ENCODE data around the gene AICDA. TPM values are rescaled to one million over a fixed set of nuclear protein-coding genes. Genes with fewer than 3 reads are reported as not detected.

The AICDA gene
- total RNA-seq, 4 donors from 2014 or later = 0.39 to 2.6 (median 0.84) TPM; not detected in 1

DNA sequence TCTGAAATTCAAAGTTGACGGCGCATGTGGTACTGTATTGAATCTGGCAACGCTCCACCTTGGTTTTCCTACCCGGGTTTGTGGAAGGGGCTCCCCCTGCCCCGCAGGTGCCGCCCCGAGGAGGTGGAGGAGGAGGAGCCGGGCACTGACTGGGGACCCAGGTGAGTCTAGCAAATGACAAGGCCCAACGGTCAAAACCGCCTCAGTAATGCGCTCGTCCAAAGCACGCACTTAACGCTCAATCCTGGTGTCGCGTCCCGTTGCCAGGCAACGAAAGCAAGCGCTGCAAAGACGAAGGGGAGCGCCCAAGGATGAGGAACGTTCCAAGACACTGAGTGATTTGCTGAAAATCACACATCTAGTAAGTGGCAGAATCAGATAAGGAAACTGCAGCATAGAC, 48.0 kb downstream of the AICDA start:
- H3K36me3 ChIP-seq = no peaks in the 10 kb centered on the region
- DNase-seq (ENCODE audit: low spot score in 2 of 2) = no peak
- TF ChIP-seq EP300 (IDR thresholded peaks at IDR 0.05) = no peak
- TF ChIP-seq, protein P1, sequence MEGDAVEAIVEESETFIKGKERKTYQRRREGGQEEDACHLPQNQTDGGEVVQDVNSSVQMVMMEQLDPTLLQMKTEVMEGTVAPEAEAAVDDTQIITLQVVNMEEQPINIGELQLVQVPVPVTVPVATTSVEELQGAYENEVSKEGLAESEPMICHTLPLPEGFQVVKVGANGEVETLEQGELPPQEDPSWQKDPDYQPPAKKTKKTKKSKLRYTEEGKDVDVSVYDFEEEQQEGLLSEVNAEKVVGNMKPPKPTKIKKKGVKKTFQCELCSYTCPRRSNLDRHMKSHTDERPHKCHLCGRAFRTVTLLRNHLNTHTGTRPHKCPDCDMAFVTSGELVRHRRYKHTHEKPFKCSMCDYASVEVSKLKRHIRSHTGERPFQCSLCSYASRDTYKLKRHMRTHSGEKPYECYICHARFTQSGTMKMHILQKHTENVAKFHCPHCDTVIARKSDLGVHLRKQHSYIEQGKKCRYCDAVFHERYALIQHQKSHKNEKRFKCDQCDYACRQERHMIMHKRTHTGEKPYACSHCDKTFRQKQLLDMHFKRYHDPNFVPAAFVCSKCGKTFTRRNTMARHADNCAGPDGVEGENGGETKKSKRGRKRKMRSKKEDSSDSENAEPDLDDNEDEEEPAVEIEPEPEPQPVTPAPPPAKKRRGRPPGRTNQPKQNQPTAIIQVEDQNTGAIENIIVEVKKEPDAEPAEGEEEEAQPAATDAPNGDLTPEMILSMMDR (IDR thresholded peaks at IDR 0.05) = no peak
- no peak for TF ChIP-seq POLR2A (IDR thresholded peaks at IDR 0.05)

DNA sequence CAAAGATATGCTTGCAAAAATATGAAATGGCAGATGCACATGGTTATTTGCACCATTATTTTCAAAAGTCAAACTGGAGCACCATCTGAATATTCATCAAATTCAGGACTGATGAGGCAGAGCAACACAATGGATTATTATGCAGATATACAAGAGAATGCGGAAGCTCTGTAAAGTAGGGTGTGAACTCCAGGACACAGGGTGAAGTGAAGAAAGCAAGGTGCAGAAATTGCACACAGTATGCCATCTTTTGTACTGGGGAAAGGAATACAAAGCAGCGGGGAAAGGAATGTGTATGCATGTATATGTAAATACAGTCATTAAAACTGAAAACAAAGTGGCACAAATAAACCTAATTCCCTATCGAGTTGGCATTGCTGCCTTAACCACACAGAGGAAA, 49.3 kb downstream of the AICDA start:
- Histone ChIP-seq H3K4me3 (no peak overlapping the region), H3K27me3 (no peaks in the 10 kb centered on the region), H3K36me3 (no peaks in the 10 kb centered on the region), H3K4me1 (no peaks in the 10 kb centered on the region), H3K27ac (no peak overlapping the region), H3K9me3 (peaks cover 0 to 23% (median 0%) of the 10 kb centered on the region in 4 donors)
- WGBS, 2 donors = 69 to 71% methylated on average over 3 of the region's 3 CpGs
- no peak for TF ChIP-seq POLR2A (IDR thresholded peaks at IDR 0.05)
- TF ChIP-seq, protein P1 (IDR thresholded peaks at IDR 0.05) = no peak
- TF ChIP-seq EP300 (IDR thresholded peaks at IDR 0.05) = no peak
- no peak for DNase-seq (ENCODE audit: low spot score in 2 of 2)

More for the DNA sequence above, 48.0 kb downstream of the AICDA start:
- Histone ChIP-seq H3K4me3 (no peak overlapping the region), H3K9me3 (peaks cover 0 to 23% (median 0%) of the 10 kb centered on the region in 4 donors), H3K4me1 (no peaks in the 10 kb centered on the region), H3K27me3 (no peaks in the 10 kb centered on the region), H3K27ac (no peak overlapping the region)
- 69% methylated on average over 22 of the region's 22 CpGs for WGBS, 2 donors

DNA sequence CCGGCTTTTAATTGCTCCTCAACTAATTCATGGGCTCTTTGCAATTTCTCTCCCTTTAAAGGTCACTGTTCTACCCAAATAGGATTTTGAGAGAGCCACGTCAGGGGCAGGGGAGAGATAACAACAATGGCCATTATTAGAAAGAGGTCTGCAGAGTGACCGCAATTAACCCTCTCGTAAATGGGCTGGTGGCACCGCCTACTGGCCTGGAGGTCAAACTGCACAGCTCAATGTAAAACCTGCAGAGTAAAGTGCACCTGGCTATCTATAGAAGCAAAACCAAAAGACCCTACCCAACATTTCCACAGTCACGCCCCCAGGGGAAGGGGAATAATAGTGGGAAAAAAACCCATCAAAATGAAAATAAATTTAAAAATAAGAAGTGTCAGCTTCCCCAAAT, 50.3 kb downstream of the AICDA start:
- H3K36me3 ChIP-seq = no peaks in the 10 kb centered on the region
- 90 to 97% methylated on average over 6 of the region's 6 CpGs for WGBS, 2 donors
- no peak for DNase-seq (ENCODE audit: low spot score in 2 of 2)
- H3K27me3 ChIP-seq = no peaks in the 10 kb centered on the region
- H3K9me3 ChIP-seq = peaks cover 0 to 18% (median 0%) of the 10 kb centered on the region in 4 donors
- no peaks in the 10 kb centered on the region for H3K4me1 ChIP-seq
- no peak overlapping the region for H3K4me3 ChIP-seq
- TF ChIP-seq POLR2A (IDR thresholded peaks at IDR 0.05) (no peak), EP300 (IDR thresholded peaks at IDR 0.05) (no peak)
- TF ChIP-seq, protein P1 (IDR thresholded peaks at IDR 0.05) = no peak
- no peak overlapping the region for H3K27ac ChIP-seq

DNA sequence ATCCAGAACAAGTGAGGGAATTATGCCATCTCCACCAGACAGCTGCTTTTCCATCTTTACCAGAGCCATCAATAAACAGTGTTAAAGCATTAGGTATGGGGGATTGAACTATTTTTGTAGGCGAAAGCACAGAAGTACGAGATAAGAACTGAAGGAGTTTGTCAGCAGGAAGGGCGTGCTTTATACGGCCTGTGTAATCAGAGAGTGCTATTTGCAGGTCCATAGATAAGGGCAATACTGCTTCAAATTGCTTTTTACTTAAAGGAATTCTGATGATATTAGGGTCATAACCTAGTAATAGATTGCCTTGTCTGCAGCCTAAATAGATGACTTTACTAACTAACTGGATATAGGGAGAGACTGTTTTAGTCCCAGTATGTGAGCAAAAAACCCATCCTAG, 51.6 kb downstream of the AICDA start:
- no peaks in the 10 kb centered on the region for H3K36me3 ChIP-seq
- 62 to 71% methylated on average over 4 of the region's 4 CpGs for WGBS, 2 donors

DNA sequence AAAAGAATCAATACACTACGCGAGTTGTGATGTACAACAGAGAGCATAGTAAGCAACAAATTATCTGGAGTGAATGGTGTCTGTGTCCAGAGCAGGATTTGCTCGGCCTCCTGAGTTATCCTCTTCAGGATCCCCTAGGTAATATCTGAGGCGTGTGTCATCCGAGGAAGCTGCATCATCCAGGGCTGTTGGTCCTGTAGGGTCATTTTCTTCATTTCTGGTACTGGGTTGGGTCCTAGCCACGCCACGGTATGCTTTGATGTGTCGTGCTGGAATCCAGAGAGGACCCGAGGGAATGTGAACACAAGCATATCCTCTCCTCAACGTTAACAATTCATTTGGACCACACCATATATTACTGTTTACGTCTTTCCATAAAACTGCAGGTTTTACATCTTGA, 53.0 kb downstream of the AICDA start:
- Histone ChIP-seq H3K27me3 (no peaks in the 10 kb centered on the region), H3K4me1 (no peaks in the 10 kb centered on the region), H3K27ac (no peak overlapping the region), H3K4me3 (no peak overlapping the region), H3K9me3 (peaks cover 0 to 18% (median 0%) of the 10 kb centered on the region in 4 donors), H3K36me3 (no peaks in the 10 kb centered on the region)
- 61 to 66% methylated on average over 11 of the region's 11 CpGs for WGBS, 2 donors
- TF ChIP-seq, protein P1 (IDR thresholded peaks at IDR 0.05) = no peak
- TF ChIP-seq EP300 (IDR thresholded peaks at IDR 0.05) (no peak), POLR2A (IDR thresholded peaks at IDR 0.05) (no peak)
- no peak for DNase-seq (ENCODE audit: low spot score in 2 of 2)

More for the DNA sequence above, 51.6 kb downstream of the AICDA start:
- Histone ChIP-seq H3K4me3 (no peak overlapping the region), H3K9me3 (peaks cover 0 to 18% (median 0%) of the 10 kb centered on the region in 4 donors), H3K27ac (no peak overlapping the region), H3K27me3 (no peaks in the 10 kb centered on the region), H3K4me1 (no peaks in the 10 kb centered on the region)
- no peak for DNase-seq (ENCODE audit: low spot score in 2 of 2)
- TF ChIP-seq POLR2A (IDR thresholded peaks at IDR 0.05) = no peak
- no peak for TF ChIP-seq EP300 (IDR thresholded peaks at IDR 0.05)
- TF ChIP-seq, protein P1 (IDR thresholded peaks at IDR 0.05) = no peak

Data from tibial nerve (tissue), 4 donors.